B cell (primary cell): ENCODE data around the gene POLDIP3.

Source experiments
- CTCF ChIP-seq: fragments of 200-600 bp; IDR thresholded peaks from one replicate; pipeline ENCODE4 v1.8.0; 2022; ENCODE audit warnings: antibody characterized with exemption, mild to moderate bottlenecking
- EZH2 ChIP-seq: IDR thresholded peaks from 2 replicates; pipeline ENCODE4 v1.6.1; 2012; ENCODE audit warnings: borderline replicate concordance, low read depth, mild to moderate bottlenecking, moderate library complexity, low read length; ENCODE audit not compliant: insufficient read depth, poor library complexity, severe bottlenecking

- no peak for TF ChIP-seq CTCF
- no peak for TF ChIP-seq EZH2
Measured at GRCh38 chr22:42611051-42611450, 3.6 kb downstream of the POLDIP3 start.
